ENCODE measurements around the gene USP2.

USP2 gene

GRCh38 chr11:119306373-119306890 is 75.1 kb downstream of the USP2 start:
- no peak for DNase-seq (ENCODE audit: low read depth in 3 of 3)

- no peak for DNase-seq (ENCODE audit: low read depth in 3 of 3)
These were observed 75.7 kb downstream of the USP2 start for GRCh38 chr11:119305556-119306372.
